SU-DHL-6 (cell line): ENCODE data around the gene MYO7B.

Experiments
- H2AFZ ChIP-seq: fragments of 200-600 bp; sonication (generic); 2 replicates; pipeline ENCODE4 v1.6.1; 2014; ENCODE audit warnings: low read depth, mild to moderate bottlenecking, moderate library complexity, mixed read lengths, antibody characterized with exemption, low read length; ENCODE audit not compliant: severe bottlenecking
- H3F3A ChIP-seq: fragments of 200-600 bp; shearing (Covaris generic); 2 replicates; pipeline ENCODE4 v1.6.0; 2016; ENCODE audit warnings: antibody characterized with exemption, mild to moderate bottlenecking; ENCODE audit not compliant: insufficient read depth
- H3K27ac ChIP-seq: fragments of 200-600 bp; sonication (generic); 2 replicates; pipeline ENCODE4 v1.5.1; 2016; ENCODE audit warnings: low read depth, mild to moderate bottlenecking, low read length, moderate library complexity, mixed read lengths
- H3K27me3 ChIP-seq: fragments of 200-600 bp; sonication (generic), shearing (Covaris generic); 2 replicates; pipeline ENCODE4 v1.6.0; 2014; ENCODE audit warnings: mild to moderate bottlenecking, low read length
- H3K36me3 ChIP-seq: fragments of 200-600 bp; sonication (generic); 2 replicates; pipeline ENCODE4 v1.6.1; 2014; ENCODE audit warnings: mild to moderate bottlenecking, low read length, mixed read lengths
- H3K4me2 ChIP-seq: fragments of 300-600, 200-600 bp; shearing (Covaris generic), sonication (generic); 2 replicates; pipeline ENCODE4 v1.6.0; 2014; ENCODE audit warnings: low read length, low read depth, mild to moderate bottlenecking; ENCODE audit not compliant: poor library complexity, severe bottlenecking
- H3K4me3 ChIP-seq: fragments of 200-600 bp; sonication (generic); 2 replicates; pipeline ENCODE4 v1.5.1; 2014; ENCODE audit warnings: antibody characterized with exemption, low read length, mild to moderate bottlenecking, mixed read lengths; ENCODE audit not compliant: insufficient read depth, poor library complexity, severe bottlenecking
- H3K79me2 ChIP-seq: fragments of 200-600 bp; sonication (generic); 2 replicates; pipeline ENCODE4 v1.6.1; 2014; ENCODE audit warnings: mild to moderate bottlenecking, low read length, moderate library complexity; ENCODE audit not compliant: insufficient read depth
- H3K9ac ChIP-seq: fragments of 200-600 bp; sonication (generic); 2 replicates; pipeline ENCODE4 v1.7.0; 2014; ENCODE audit warnings: mild to moderate bottlenecking, low read length
- H3K9me2 ChIP-seq: fragments of 200-600 bp; sonication (generic); replicated peaks from 2 replicates; pipeline ENCODE4 v1.6.1; 2014; ENCODE audit warnings: low read length; ENCODE audit not compliant: insufficient read depth
- H3K9me3 ChIP-seq: fragments of 200-600 bp; sonication (generic); 2 replicates; pipeline ENCODE4 v1.6.1; 2014; ENCODE audit warnings: low read length, mixed read lengths; ENCODE audit not compliant: insufficient read depth
- H4K20me1 ChIP-seq: fragments of 200-600 bp; sonication (generic); 2 replicates; pipeline ENCODE4 v1.6.1; 2014; ENCODE audit warnings: low read depth, mild to moderate bottlenecking, antibody characterized with exemption, low read length, moderate library complexity, mixed read lengths
- CTCF ChIP-seq: fragments of 200-600 bp; sonication (generic); IDR thresholded peaks from one replicate; pipeline ENCODE4 v1.5.1; 2017; ENCODE audit warnings: antibody characterized with exemption, mild to moderate bottlenecking, low read length, moderate library complexity; ENCODE audit not compliant: insufficient read depth, poor library complexity, severe bottlenecking
- EZH2phosphoT487 ChIP-seq: fragments of 200-600 bp; sonication (generic), shearing (Covaris generic); conservative IDR thresholded peaks from 2 replicates; pipeline ENCODE4 v1.6.1; 2018; ENCODE audit warnings: mild to moderate bottlenecking, antibody characterized with exemption, low read length, moderate library complexity, mixed read lengths

The MYO7B gene

GRCh38 chr2:127581516-127582490 is 46.3 kb downstream of the MYO7B start:
- H3K9ac ChIP-seq: no peak overlapping the region
- no peaks in the 10 kb centered on the region for H3K79me2 ChIP-seq
- no peaks in the 10 kb centered on the region for H3K36me3 ChIP-seq
- H3K27me3 ChIP-seq: no peaks in the 10 kb centered on the region
- no peaks in the 10 kb centered on the region for H3K9me3 ChIP-seq
- no peaks in the 10 kb centered on the region for H4K20me1 ChIP-seq
- no peak overlapping the region for H3K4me2 ChIP-seq
- H3K4me3 ChIP-seq: no peak overlapping the region
- H3F3A ChIP-seq: no peaks in the 10 kb centered on the region
- TF ChIP-seq EZH2phosphoT487: no peak
- no peak for TF ChIP-seq CTCF
- no peaks in the 10 kb centered on the region for H3K9me2 ChIP-seq
- H2AFZ ChIP-seq: no peak overlapping the region
- H3K27ac ChIP-seq: no peak overlapping the region

- Histone ChIP-seq H3K27ac (no peak overlapping the region), H3K79me2 (no peaks in the 10 kb centered on the region), H4K20me1 (no peaks in the 10 kb centered on the region), H3K9me2 (no peaks in the 10 kb centered on the region), H3K36me3 (no peaks in the 10 kb centered on the region), H3F3A (no peaks in the 10 kb centered on the region), H3K27me3 (no peaks in the 10 kb centered on the region), H3K9ac (no peak overlapping the region), H3K4me2 (no peak overlapping the region), H3K4me3 (no peak overlapping the region), H2AFZ (no peak overlapping the region), H3K9me3 (no peaks in the 10 kb centered on the region)
- TF ChIP-seq CTCF: no peak
- TF ChIP-seq EZH2phosphoT487: no peak
Observed at GRCh38 chr2:127582863-127583861, 47.7 kb downstream of the MYO7B start.

- Histone ChIP-seq H3K4me2 (no peak overlapping the region), H3K4me3 (no peak overlapping the region), H3K9ac (no peak overlapping the region), H4K20me1 (no peaks in the 10 kb centered on the region), H3K9me3 (no peaks in the 10 kb centered on the region), H3F3A (no peaks in the 10 kb centered on the region), H3K27ac (no peak overlapping the region), H3K9me2 (no peaks in the 10 kb centered on the region), H3K27me3 (no peaks in the 10 kb centered on the region), H3K36me3 (no peaks in the 10 kb centered on the region), H2AFZ (no peak overlapping the region), H3K79me2 (no peaks in the 10 kb centered on the region)
- no peak for TF ChIP-seq CTCF
- no peak for TF ChIP-seq EZH2phosphoT487
Observed at GRCh38 chr2:127584047-127584446, 48.6 kb downstream of the MYO7B start.
